Astrocyte of the cerebellum (primary cell): Measurements from ENCODE around the gene DYTN.

Experiments
- DNase-seq: peaks from one replicate; pipeline ENCODE4 v3.0.0-alpha.2; 2011; ENCODE audit warnings: low read depth
- H3K4me3 ChIP-seq: 2 replicates; pipeline ENCODE4 v1.5.1; 2011; ENCODE audit warnings: mild to moderate bottlenecking, low read depth, low read length, moderate library complexity
- in situ Hi-C: cut with HindIII; loops from 2 replicates; pipeline ENCODE4 v1.10.0; 2017; ENCODE audit warnings: low sequenced_read_pairs
- TF ChIP-seq, protein P1 (sequence below): IDR thresholded peaks from 2 replicates; pipeline ENCODE4 v1.5.1; 2012; ENCODE audit warnings: low read length, low read depth, moderate library complexity, mild to moderate bottlenecking; ENCODE audit errors: missing control alignments

The DYTN gene

DNA sequence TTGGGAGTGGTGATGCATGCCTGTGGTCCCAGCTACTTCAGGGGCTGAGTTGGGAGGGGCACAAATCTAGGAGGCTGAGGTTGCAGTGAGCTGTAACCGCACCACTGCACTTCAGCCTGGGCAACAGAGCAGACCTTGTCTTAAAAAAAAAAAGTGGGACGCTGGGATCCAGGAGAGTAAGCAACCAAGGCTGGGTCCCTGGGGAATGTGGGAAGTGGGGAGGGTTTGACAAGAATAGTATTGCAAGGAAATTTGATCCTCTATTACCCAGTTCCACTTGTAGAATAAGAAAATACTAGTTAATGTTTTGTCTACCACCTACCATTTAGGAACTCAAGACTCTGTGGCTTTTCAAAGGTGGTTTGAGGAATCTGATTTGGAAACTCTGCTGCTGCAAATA lies 21.1 kb upstream of the DYTN start:
- TF ChIP-seq, protein P1, sequence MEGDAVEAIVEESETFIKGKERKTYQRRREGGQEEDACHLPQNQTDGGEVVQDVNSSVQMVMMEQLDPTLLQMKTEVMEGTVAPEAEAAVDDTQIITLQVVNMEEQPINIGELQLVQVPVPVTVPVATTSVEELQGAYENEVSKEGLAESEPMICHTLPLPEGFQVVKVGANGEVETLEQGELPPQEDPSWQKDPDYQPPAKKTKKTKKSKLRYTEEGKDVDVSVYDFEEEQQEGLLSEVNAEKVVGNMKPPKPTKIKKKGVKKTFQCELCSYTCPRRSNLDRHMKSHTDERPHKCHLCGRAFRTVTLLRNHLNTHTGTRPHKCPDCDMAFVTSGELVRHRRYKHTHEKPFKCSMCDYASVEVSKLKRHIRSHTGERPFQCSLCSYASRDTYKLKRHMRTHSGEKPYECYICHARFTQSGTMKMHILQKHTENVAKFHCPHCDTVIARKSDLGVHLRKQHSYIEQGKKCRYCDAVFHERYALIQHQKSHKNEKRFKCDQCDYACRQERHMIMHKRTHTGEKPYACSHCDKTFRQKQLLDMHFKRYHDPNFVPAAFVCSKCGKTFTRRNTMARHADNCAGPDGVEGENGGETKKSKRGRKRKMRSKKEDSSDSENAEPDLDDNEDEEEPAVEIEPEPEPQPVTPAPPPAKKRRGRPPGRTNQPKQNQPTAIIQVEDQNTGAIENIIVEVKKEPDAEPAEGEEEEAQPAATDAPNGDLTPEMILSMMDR: no peak
- in situ Hi-C loops: no loop called here
- H3K4me3 ChIP-seq: no peak overlapping the region
- no peak for DNase-seq

DNA sequence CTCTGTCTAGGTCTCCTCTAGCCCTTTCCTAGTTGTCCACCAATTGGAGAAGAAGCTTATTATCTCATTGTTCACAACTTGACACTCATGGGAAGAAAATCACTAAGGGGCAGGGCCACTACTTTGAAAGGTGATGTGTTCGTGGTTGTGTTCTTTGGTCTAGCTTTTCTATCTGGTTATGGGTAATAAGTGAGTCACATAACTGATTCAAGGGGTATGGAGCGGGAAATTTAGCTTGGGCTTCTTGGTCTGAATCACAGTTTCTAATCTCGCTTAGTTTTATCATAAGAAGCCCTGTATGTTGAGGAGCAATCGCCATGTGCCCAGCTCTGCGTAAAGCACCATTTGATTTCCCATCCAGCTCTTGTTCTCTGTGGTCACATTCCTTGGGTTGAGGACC lies 18.7 kb upstream of the DYTN start:
- in situ Hi-C loops: no loop called here
- DNase-seq: no peak
- H3K4me3 ChIP-seq: no peak overlapping the region
- TF ChIP-seq, protein P1: no peak

DNA sequence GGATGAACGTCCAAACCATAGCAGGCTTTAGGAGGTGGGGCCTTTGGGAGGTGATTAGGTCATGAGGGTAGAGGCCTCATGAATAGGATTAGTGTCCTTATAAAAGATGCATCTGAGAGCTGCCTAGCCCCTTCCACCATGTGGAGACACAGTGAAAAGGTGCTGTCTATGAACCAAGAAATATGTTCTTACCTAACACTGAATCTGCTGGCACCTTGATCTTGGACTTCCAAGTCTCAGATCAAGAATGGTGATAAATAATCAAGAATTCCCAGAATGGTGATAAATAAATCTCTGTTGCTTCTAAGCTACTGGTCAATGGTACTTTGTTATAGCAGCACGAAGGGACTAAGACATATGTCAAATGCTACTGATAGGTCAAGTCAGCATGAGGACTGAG lies 15.1 kb upstream of the DYTN start:
- no peak overlapping the region for H3K4me3 ChIP-seq
- in situ Hi-C loops: no loop called here
- TF ChIP-seq, protein P1: no peak
- DNase-seq: no peak

DNA sequence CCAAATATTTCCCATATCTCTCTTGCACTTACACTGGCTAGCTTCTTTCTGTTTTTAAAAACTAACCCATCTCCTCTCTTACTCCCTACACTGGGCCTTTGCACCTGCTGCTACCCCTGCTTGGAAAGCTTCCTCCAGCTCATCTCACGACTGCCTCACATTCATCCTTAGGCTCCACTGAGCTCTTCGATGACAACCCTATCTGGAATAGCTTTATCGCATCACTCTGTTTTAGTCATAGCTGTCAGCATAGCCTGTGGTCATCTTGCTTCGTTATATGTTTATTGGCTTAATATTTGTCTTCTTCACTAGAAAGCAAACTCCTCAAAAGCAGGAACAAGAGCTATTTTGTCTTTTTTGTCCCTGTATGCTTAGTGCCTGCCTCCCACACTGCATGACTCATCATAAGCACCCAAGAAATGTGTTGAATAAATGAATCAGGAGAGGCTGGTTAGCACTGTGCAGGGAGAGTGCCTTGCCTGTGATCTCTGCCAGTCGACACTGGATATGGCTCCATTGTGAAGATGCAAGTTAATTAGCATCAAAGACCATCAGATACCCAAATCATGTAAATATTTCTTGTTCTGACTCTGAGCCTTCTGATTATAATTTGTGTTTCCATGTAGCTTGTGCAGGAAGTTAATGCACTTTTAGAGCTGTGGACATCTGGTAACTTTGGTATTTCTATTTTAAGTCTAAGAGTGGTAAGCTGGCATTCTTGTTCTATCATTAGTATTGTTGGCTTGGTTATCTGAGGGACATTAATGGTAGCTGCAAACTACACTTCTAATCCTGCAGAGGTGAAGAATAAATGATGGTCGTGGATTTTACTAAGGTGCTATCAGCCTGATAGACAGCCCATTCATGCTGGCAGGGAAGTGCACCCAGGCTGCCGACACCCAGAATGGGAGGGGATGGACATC lies 10.3 kb upstream of the DYTN start:
- H3K4me3 ChIP-seq: no peak overlapping the region
- DNase-seq: no peak
- TF ChIP-seq, protein P1: no peak
- in situ Hi-C loops: no loop called here

DNA sequence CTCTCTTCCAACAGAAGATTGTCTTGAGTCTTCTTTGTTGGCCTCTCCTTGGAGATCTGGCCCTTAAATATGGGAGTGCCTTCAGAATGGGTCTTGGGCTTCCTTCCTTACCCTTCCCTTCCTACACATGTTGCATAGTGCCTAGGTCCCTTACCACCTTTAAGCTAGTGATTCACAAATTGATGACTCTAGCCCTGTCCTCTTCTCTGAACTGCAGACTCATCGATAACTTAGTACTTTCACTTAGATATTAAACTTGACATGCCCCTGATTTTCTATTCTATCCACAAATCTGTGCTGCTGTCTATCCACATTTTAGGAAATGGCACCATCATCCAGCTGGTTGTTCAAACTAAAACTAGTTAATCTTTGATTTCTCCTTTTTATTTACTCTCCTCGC lies 9.1 kb upstream of the DYTN start:
- TF ChIP-seq, protein P1: no peak
- in situ Hi-C loops: no loop called here
- H3K4me3 ChIP-seq: no peak overlapping the region
- DNase-seq: no peak

DNA sequence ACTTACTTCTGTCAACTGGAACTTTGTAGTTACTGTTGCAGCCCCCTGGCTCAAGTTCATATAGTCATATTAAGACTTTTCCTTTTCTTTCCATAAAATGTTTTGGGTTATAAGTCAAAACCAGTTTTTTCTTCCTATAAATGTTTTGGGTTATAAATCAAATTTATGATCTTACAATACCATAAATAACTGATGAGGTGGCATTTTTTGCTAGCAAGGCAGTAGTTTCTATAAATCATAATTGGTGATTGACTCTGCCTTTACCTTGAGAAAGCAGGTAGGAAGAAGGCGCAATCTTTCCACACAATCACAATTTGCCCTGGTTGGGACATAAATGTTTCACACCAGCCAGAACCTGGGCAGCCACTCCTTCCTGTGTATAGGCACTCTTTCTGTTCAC lies 5.1 kb upstream of the DYTN start:
- DNase-seq: no peak
- in situ Hi-C loops: no loop called here

More for the DNA sequence above, 5.1 kb upstream of the DYTN start:
- TF ChIP-seq, protein P1: no peak
- H3K4me3 ChIP-seq: no peak overlapping the region
